Natural killer cell (primary cell): ENCODE data around the gene WNK1. TPM values are rescaled to one million over a fixed set of nuclear protein-coding genes. Genes with fewer than 3 reads are reported as not detected.

Experiments
- ATAC-seq, 3 donors: fragments of 150-1000 bp in 2 of 3; fragments of 200-7000 bp in 1 of 3; cut with Tn5 transposase; 1 replicate in 1 of 3; 2 replicates in 2 of 3; pipeline ENCODE4 v1.10.0; 2021; ENCODE audit warnings: mild to moderate bottlenecking in 2 of 3, moderate library complexity in 2 of 3
- DNase-seq, 2 donors: peaks; one replicate each; pipeline versions ENCODE4 v3.0.0 to v3.0.0-alpha.2; 2013 to 2021; ENCODE audit warnings: mixed read lengths in 1 of 2
- H3K27ac ChIP-seq: one replicate; pipeline ENCODE4 v1.5.1; 2013; ENCODE audit warnings: mild to moderate bottlenecking, low read length
- H3K27me3 ChIP-seq: one replicate; pipeline ENCODE4 v1.6.1; 2013; ENCODE audit warnings: low read length; ENCODE audit not compliant: control insufficient read depth, insufficient read depth
- H3K36me3 ChIP-seq: one replicate; pipeline ENCODE4 v1.6.1; 2013; ENCODE audit warnings: low read length; ENCODE audit not compliant: control insufficient read depth, insufficient read depth
- H3K4me1 ChIP-seq: one replicate; pipeline ENCODE4 v1.6.1; 2013; ENCODE audit warnings: low read length; ENCODE audit not compliant: control insufficient read depth, insufficient read depth
- H3K4me3 ChIP-seq: one replicate; pipeline ENCODE4 v1.5.1; 2013; ENCODE audit warnings: low read length
- H3K9me3 ChIP-seq: one replicate; pipeline ENCODE4 v1.6.1; 2013; ENCODE audit warnings: low read length; ENCODE audit not compliant: control insufficient read depth, insufficient read depth
- H3K27ac Mint-ChIP-seq, 2 donors: one replicate each; pipeline ENCODE4 v1.8.0; 2022; ENCODE audit warnings: mild to moderate bottlenecking in 2 of 2, mixed read lengths in 2 of 2, moderate library complexity in 1 of 2
- H3K27me3 Mint-ChIP-seq, 2 donors: one replicate each; pipeline ENCODE4 v1.8.0; 2022; ENCODE audit warnings: low read depth in 2 of 2, mixed read lengths in 2 of 2
- H3K36me3 Mint-ChIP-seq: one replicate; pipeline ENCODE4 v1.8.0; 2022; ENCODE audit warnings: mixed read lengths
- H3K4me1 Mint-ChIP-seq, 2 donors: one replicate each; pipeline ENCODE4 v1.8.0; 2022; ENCODE audit warnings: mixed read lengths in 2 of 2
- H3K4me3 Mint-ChIP-seq: one replicate; pipeline ENCODE4 v1.8.0; 2022; ENCODE audit warnings: mild to moderate bottlenecking, moderate library complexity, mixed read lengths
- H3K9me3 Mint-ChIP-seq, 2 donors: one replicate each; pipeline ENCODE4 v1.8.0; 2022; ENCODE audit warnings: mixed read lengths in 2 of 2
- WGBS: methylation state at CpG from one replicate; pipeline ENCODE4 v1.1.7; 2013; ENCODE audit warnings: missing lambda C conversion rate; ENCODE audit not compliant: insufficient coverage; 5-methylcytosine and 5-hydroxymethylcytosine counted together
- intact Hi-C: fragments of 100-400 bp; cut with micrococcal nuclease; formaldehyde crosslinking; loops from one replicate; pipeline ENCODE4 v1.14.2; 2022
- total RNA-seq, 4 donors: library from RNA; stranded (reverse); fragments of 120-200 nt in 1 of 4; gene quantifications; one replicate each; pipeline versions ENCODE4 v1.2.3 to v1.2.4, GENCODE V29; 2013 to 2022
- TF ChIP-seq, protein P1 (sequence below): fragments of 200-600 bp; IDR thresholded peaks from one replicate; pipeline ENCODE4 v1.8.0; 2022; ENCODE audit warnings: antibody characterized with exemption

Gene WNK1
- total RNA-seq, 3 donors from 2014 or later (not counting 1 experiment from before 2014, with no cell fraction given): 177 to 203 (median 192) TPM

DNA sequence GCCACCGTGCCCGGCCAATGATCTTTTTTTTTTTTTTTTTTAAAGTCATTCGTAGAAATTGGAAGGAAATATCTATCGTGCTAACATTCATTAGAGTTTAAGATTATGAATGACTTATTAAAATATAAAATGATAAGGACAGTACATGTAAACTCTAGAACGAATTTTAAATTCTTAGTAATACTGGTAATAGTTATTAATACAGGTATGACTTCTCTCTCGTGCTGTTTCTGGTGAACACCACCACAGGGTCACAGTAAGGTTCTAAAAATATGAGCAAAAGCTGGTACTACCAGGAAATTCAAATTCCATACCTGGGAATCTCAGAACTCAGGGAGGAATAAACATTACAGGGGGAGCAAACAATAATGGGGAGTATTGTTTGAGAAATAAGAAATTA is 26.2 kb downstream of the WNK1 start:
- DNase-seq (no peak), ATAC-seq (no peak)
- WGBS: 88% methylated on average over 4 of the region's 6 CpGs
- no peak overlapping the region for H3K4me3 ChIP-seq
- H3K27ac ChIP-seq: no peak overlapping the region
- Mint-ChIP-seq H3K27me3 (no peaks in the 10 kb centered on the region), H3K36me3 (no peaks in the 10 kb centered on the region), H3K4me3 (no peak overlapping the region), H3K4me1 (peaks cover 64 to 68% of the 10 kb centered on the region in 2 donors), H3K27ac (peak overlapping the region in 1 of 2 donors; percentile 73), H3K9me3 (no peaks in the 10 kb centered on the region)
- no peaks in the 10 kb centered on the region for H3K9me3 ChIP-seq
- TF ChIP-seq, protein P1, sequence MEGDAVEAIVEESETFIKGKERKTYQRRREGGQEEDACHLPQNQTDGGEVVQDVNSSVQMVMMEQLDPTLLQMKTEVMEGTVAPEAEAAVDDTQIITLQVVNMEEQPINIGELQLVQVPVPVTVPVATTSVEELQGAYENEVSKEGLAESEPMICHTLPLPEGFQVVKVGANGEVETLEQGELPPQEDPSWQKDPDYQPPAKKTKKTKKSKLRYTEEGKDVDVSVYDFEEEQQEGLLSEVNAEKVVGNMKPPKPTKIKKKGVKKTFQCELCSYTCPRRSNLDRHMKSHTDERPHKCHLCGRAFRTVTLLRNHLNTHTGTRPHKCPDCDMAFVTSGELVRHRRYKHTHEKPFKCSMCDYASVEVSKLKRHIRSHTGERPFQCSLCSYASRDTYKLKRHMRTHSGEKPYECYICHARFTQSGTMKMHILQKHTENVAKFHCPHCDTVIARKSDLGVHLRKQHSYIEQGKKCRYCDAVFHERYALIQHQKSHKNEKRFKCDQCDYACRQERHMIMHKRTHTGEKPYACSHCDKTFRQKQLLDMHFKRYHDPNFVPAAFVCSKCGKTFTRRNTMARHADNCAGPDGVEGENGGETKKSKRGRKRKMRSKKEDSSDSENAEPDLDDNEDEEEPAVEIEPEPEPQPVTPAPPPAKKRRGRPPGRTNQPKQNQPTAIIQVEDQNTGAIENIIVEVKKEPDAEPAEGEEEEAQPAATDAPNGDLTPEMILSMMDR: no peak
- no peaks in the 10 kb centered on the region for H3K27me3 ChIP-seq
- intact Hi-C loops: no loop called here
- H3K4me1 ChIP-seq: peaks cover 4% of the 10 kb centered on the region
- H3K36me3 ChIP-seq: no peaks in the 10 kb centered on the region

DNA sequence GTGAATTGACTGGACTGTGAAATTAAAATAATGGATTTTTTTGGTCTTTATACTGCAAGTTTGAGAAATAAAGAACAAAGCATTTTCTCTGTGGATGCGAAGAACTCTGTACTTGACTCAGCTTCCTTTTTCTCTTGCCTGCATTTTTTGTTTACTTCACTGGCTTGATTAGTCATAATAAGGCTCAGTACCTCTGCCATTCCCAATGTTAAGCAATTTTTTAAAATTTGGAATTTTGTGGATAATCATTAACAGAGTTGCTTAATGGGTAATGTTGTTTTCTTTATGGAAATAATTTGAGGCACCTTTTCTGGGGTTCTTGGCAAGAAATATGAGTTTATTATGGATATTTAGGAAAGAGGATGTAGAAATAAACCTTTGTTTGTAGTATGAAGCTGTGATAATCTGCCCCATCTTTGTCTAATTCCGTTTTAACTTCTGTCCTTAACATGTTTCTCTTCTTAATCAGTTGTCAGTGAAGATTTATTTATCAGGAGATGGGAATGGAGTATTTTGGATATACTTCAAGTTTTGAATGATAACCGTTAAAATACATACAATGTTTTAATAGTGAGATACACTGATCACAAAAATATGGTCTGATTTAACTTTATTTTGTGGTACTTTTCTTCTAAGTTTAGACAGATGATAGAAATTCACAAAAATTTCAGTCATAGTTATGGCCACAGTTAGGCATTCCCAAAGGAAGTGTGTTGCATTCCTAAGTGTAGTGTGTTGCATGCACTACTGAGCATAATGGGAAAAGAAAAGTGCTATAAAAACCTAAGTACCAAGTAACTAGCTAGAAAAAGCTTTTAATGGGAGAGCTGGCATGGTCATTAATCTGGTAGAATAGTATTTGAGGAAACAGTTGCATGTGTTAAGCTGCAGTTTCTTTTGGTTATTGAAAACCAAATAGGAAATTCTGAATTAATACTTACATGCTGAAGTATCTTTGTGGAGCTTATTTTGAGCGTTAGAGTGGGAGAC is 27.7 kb downstream of the WNK1 start:
- H3K4me3 Mint-ChIP-seq: peak overlapping the region; percentile 47

DNA sequence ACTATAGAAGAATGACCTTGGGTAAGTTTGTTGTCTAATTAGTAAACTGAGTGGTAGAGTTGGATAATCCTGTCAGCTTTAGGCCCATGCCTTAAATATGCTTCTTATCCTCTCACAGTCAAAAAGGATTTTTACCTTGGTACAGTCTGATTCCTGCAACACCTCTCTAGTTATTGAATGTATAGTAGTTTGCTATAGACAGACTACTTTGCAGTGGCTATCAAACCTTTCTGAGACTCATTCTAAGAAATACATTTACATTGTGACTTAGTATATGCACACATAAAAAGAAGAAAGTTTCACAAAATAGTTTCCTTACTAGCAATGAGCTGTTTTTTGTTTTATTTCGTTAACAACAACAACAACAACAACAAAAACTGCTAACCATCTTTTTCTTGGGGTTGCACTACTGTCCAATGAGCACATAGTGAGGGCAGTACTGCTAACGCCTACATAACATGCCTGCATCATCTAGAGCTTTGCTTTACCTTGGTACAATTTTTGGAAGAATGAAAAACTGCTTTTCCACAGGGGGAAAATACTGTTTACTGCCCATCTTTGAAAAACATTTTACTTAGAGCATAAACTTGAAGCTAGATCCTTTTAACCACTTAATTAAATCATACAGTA is 28.5 kb downstream of the WNK1 start:
- no peaks in the 10 kb centered on the region for H3K9me3 Mint-ChIP-seq
- H3K4me3 ChIP-seq: no peak overlapping the region
- intact Hi-C loops: no loop called here
- H3K4me1 Mint-ChIP-seq: peaks cover 48 to 70% of the 10 kb centered on the region in 2 donors
- H3K27me3 ChIP-seq: no peaks in the 10 kb centered on the region
- DNase-seq (no peak), ATAC-seq (no peak)
- no peaks in the 10 kb centered on the region for H3K36me3 Mint-ChIP-seq
- H3K36me3 ChIP-seq: no peaks in the 10 kb centered on the region
- no peaks in the 10 kb centered on the region for H3K9me3 ChIP-seq
- no peak overlapping the region for H3K27ac ChIP-seq
- peaks cover 4% of the 10 kb centered on the region for H3K4me1 ChIP-seq
- no peak overlapping the region for H3K4me3 Mint-ChIP-seq
- TF ChIP-seq, protein P1: no peak
- 65% methylated on average over 2 of the region's 2 CpGs for WGBS
- peak overlapping the region; percentile 13 to 73 for H3K27ac Mint-ChIP-seq
- no peaks in the 10 kb centered on the region for H3K27me3 Mint-ChIP-seq

More for the DNA sequence above, 27.7 kb downstream of the WNK1 start:
- Mint-ChIP-seq H3K27me3 (no peaks in the 10 kb centered on the region), H3K4me1 (peaks cover 55 to 69% of the 10 kb centered on the region in 2 donors), H3K36me3 (no peaks in the 10 kb centered on the region), H3K27ac (peak overlapping the region; percentile 38 to 73), H3K9me3 (no peaks in the 10 kb centered on the region)
- Histone ChIP-seq H3K4me3 (no peak overlapping the region), H3K27me3 (no peaks in the 10 kb centered on the region), H3K27ac (no peak overlapping the region), H3K4me1 (peaks cover 4% of the 10 kb centered on the region), H3K36me3 (no peaks in the 10 kb centered on the region), H3K9me3 (no peaks in the 10 kb centered on the region)
- ATAC-seq: no peak
- intact Hi-C loops: no loop called here
- WGBS: 32% methylated on average over 2 of the region's 4 CpGs
- TF ChIP-seq, protein P1: no peak
- no peak for DNase-seq
